Nasal cavity respiratory epithelium epithelial cell of viscerocranial mucosa (primary cell): ENCODE data around the gene EEA1. TPM values are rescaled to one million over a fixed set of nuclear protein-coding genes. Genes with fewer than 3 reads are reported as not detected.

Source experiments
- total RNA-seq: library from RNA; depleted of rRNA; stranded (reverse); fragments of >200 nt; gene quantifications from 2 replicates; pipeline ENCODE4 v1.2.3, GENCODE V29; 2014

Gene EEA1
- total RNA-seq = 23.2 and 50.1 TPM in 2 replicates

GRCh38 chr12:92928962-92929915, at the start of gene EEA1:
TSS of gene EEA1 (minus strand) at chr12:92929295. CDS start at chr12:92929066, 229 bp downstream.

Other genes starting within 250 kb of the EEA1 start
- gene PLEKHG7, start 226.3 kb downstream of the EEA1 start, total RNA-seq = 0.28 TPM in 1 of 2 replicates, not detected in the other